GM10266 (cell line): ENCODE data around the gene COL5A2.

Source experiments
- DNase-seq: peaks from one replicate; pipeline ENCODE4 v3.0.0; 2012; ENCODE audit errors: extremely low spot score
- TF ChIP-seq, protein P1 (sequence below): IDR thresholded peaks from 2 replicates; pipeline ENCODE4 v1.5.1; 2012; ENCODE audit warnings: mild to moderate bottlenecking, low read depth; ENCODE audit not compliant: control insufficient read depth, insufficient read depth; ENCODE audit errors: missing control alignments

Gene COL5A2

DNA sequence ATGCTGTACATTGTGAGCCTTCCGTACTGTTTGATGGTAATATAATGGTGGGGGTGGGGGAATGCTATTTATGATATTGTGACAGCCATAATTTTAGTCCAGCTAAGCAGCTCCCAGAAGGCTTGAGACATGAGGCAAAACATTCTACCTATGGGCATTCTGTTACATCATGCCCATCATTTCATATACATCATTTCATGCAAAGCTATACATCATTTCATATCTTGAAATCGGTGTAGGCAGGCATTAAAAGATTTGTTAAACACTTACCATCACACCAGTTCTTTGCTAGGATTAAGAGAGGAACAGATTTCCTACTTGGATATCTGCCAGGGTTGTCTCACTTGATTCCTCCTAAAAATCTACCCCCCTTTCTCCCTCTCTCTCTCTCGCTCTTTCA is 84.5 kb downstream of the COL5A2 start:
- TF ChIP-seq, protein P1, sequence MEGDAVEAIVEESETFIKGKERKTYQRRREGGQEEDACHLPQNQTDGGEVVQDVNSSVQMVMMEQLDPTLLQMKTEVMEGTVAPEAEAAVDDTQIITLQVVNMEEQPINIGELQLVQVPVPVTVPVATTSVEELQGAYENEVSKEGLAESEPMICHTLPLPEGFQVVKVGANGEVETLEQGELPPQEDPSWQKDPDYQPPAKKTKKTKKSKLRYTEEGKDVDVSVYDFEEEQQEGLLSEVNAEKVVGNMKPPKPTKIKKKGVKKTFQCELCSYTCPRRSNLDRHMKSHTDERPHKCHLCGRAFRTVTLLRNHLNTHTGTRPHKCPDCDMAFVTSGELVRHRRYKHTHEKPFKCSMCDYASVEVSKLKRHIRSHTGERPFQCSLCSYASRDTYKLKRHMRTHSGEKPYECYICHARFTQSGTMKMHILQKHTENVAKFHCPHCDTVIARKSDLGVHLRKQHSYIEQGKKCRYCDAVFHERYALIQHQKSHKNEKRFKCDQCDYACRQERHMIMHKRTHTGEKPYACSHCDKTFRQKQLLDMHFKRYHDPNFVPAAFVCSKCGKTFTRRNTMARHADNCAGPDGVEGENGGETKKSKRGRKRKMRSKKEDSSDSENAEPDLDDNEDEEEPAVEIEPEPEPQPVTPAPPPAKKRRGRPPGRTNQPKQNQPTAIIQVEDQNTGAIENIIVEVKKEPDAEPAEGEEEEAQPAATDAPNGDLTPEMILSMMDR = no peak
- DNase-seq = no peak

DNA sequence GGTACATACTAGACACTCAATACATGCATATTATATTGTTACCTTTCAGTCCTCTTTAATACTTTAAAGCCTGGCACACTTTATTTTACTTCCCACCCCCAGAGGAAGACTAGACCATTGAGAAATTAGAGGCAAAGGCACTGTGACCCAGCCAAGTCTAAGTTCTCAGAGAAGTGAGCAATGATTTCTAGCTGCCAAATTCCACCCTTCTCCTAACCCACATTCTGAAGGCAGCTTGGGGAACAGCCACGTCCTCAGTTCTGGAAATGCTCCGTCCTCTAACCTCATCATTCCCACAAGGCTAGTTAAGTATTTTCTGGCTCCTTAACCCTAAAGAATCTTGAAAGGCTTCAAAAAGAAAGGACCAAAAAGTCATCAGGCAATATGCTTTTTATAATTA is 86.6 kb downstream of the COL5A2 start:
- no peak for DNase-seq
- TF ChIP-seq, protein P1 = no peak

DNA sequence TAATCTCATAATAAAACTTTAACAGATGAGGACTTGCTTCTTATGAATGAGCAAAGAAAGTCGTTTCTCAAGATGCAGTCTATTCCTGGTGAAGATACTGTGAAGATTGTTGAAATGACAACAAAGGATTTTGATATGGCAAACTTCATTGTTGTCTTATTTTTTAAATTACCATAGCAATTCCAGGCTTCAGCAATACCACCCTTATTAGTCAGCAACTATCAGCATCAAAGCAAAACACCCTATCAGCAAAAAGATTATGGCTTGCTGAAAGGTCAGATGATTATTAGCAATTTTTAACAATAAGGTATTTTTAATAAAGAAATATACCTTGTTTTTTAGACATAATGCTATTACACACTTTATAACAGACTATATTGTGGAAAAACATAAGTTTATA is 88.3 kb downstream of the COL5A2 start:
- TF ChIP-seq, protein P1 = no peak
- no peak for DNase-seq

DNA sequence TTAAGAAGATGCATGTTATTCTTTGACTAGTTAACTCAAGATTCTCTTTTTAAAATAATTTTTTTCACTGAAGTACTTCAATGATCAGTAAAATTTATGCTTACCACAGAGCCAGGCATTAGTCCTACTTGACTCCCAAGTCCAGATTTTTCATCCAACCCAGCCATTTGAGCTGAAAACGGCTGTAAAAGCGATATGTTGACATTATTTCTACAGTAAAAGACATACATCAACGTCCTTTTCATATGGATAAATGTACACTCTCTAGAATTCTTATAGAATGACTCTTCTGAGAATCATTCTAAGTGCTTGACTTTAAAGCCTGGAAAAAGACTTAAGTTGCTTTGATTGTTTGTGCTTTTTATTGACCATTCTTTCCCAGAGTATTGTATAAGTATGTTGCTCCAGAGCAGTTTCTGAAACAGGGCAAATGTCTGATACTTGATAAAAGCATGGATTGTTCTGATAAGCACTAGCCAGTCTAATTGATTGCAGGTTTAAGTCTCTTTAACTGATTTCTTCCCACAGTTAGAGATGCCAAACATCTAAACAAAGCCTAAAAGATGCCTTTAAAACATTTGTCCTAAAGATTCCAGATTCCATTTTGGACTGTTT is 90.9 kb downstream of the COL5A2 start:
- TF ChIP-seq, protein P1 = no peak

DNA sequence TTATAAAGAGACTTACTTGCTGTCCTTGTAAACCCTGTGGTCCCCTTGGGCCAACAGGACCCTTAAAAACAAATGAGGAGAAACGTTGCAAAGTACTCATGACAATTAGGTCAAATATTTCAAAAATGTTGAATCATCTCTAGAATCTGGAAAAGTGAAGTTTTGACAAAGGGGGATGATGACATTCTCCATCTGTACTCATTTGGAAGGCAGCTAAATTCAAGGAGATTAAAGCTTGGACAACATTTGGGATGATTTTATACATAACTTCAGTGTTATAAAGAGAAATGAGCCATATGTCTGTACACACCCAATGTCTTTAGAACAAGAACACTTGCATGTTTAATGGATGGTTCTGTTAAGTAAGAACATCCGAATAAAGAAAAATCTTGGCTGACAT is 92.9 kb downstream of the COL5A2 start:
- no peak for DNase-seq
- TF ChIP-seq, protein P1 = no peak

More for the DNA sequence above, 90.9 kb downstream of the COL5A2 start:
- no peak for DNase-seq

DNA sequence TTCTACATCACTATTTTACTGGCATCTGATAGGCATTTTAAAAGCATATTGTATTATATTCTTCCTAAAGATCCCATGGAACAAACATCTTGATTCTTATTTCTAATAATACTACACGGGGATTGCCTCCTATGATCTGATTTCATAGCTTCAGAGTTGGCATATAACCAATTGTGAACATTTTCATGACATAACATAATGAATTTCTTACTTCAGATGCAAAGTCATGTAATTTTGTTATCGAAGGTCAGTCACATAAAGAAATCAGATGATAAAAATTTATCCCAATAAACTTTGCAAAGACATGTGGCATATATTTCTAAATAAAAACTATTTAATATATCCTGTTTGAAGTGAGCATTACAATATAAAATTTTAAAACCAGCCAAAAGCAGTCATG is 93.3 kb downstream of the COL5A2 start:
- no peak for DNase-seq
- TF ChIP-seq, protein P1 = no peak

DNA sequence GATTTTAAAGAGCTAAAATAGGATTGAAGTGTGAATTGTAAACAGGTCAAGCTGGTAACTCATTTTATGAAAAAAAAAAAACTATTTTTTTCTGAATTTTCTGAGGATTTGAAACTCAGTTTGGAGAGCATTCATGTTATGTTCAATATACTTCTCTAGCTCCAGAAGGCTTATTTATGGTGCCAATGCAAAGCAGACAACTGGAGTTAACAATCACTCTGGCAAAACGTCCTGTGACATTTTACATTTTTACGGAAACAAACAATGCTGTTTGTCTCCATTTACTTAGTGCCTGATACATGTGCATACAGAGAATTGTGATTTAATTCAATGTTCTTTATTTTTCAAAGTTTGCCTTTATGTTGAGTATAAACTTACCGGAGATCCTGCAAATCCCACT is 96.0 kb downstream of the COL5A2 start:
- DNase-seq = no peak
- TF ChIP-seq, protein P1 = no peak
